ENCODE data around the gene FBXL20.
A peak's percentile ranks its signal among the peaks of the same experiment; 100 is the strongest.

FBXL20 gene

DNA sequence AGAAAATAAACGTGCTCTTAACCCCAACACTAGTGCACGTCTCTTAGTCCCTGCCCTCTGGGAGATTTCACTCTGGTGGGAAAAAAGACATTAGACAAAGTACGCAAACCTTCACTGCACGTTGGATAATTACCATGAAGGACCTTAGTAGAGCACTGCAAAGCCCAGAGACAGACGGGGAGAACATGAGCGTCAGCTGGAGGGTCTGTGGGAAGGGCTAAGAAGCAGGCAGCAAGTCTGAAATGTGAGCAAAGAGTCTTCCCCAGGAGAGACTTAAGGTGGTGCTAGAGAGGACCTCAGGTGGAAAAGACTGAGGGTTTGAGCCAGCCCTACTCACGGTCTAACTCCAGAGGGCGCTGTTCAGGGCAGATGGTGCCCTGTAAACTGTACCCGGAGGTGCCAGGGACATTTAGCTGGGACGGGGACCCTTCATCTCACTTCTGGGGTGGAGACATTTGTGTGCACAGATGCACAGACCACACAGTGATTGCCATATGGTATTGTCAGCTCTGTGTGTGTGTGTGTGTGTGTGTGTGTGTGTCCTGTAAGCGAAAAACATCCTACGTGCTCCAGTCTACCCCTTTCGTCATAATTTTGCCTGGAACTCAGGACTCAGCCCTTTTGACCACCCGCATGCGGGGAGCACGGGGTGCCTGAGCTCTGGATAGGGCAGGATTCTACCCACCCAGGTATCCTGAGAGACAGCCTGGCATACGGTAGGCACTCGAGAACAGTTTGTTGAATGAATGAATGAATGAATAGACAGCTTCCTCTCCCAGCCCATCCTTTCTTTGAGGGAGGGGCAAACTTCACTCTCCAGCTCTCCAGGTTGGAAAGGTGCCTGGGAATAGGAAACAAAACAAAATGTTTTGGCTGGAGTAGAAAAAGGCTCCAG, 165.6 kb downstream of the FBXL20 start (continued):
- no peak for TF ChIP-seq ZNF223 (tag by site-specific recombination; IDR thresholded peaks at IDR 0.05)
- TF ChIP-seq ZNF19 (tag by site-specific recombination; IDR thresholded peaks at IDR 0.05; ENCODE audit: low read depth) = no peak
- TF ChIP-seq ZNF560 (tag by site-specific recombination; IDR thresholded peaks at IDR 0.05; ENCODE audit: borderline replicate concordance) = no peak
- TF ChIP-seq, protein P1, sequence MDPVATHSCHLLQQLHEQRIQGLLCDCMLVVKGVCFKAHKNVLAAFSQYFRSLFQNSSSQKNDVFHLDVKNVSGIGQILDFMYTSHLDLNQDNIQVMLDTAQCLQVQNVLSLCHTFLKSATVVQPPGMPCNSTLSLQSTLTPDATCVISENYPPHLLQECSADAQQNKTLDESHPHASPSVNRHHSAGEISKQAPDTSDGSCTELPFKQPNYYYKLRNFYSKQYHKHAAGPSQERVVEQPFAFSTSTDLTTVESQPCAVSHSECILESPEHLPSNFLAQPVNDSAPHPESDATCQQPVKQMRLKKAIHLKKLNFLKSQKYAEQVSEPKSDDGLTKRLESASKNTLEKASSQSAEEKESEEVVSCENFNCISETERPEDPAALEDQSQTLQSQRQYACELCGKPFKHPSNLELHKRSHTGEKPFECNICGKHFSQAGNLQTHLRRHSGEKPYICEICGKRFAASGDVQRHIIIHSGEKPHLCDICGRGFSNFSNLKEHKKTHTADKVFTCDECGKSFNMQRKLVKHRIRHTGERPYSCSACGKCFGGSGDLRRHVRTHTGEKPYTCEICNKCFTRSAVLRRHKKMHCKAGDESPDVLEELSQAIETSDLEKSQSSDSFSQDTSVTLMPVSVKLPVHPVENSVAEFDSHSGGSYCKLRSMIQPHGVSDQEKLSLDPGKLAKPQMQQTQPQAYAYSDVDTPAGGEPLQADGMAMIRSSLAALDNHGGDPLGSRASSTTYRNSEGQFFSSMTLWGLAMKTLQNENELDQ (tag by site-specific recombination; IDR thresholded peaks at IDR 0.05; ENCODE audit: low read depth) = no peak
- no peak for TF ChIP-seq ZNF350 (tag by site-specific recombination; IDR thresholded peaks at IDR 0.05)
- no peak for TF ChIP-seq ZNF184 (tag by site-specific recombination; IDR thresholded peaks at IDR 0.05)
- TF ChIP-seq ZNF473 (tag by site-specific recombination; IDR thresholded peaks at IDR 0.05) = no peak
- no peak for TF ChIP-seq ZNF221 (tag by site-specific recombination; IDR thresholded peaks at IDR 0.05; ENCODE audit: borderline replicate concordance)
- TF ChIP-seq, protein P2, sequence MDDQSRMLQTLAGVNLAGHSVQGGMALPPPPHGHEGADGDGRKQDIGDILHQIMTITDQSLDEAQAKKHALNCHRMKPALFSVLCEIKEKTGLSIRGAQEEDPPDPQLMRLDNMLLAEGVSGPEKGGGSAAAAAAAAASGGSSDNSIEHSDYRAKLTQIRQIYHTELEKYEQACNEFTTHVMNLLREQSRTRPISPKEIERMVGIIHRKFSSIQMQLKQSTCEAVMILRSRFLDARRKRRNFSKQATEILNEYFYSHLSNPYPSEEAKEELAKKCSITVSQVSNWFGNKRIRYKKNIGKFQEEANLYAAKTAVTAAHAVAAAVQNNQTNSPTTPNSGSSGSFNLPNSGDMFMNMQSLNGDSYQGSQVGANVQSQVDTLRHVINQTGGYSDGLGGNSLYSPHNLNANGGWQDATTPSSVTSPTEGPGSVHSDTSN (CRISPR knock-in tag; IDR thresholded peaks at IDR 0.05) = no peak
- no peak for TF ChIP-seq ZNF157 (tag by site-specific recombination; IDR thresholded peaks at IDR 0.05)
- TF ChIP-seq ZNF138 (tag by site-specific recombination; IDR thresholded peaks at IDR 0.05; ENCODE audit: borderline replicate concordance) = no peak
- TF ChIP-seq ZNF24 (tag by site-specific recombination; IDR thresholded peaks at IDR 0.05) = peak; percentile 82; the same call in 1 of the 2 replicates
- TF ChIP-seq ZBTB17 (tag by site-specific recombination; IDR thresholded peaks at IDR 0.05) = peak; percentile 84; the same call in 1 of the 2 replicates
- TF ChIP-seq ZNF140 (tag by site-specific recombination; IDR thresholded peaks at IDR 0.05) = no peak
- TF ChIP-seq, protein P3, sequence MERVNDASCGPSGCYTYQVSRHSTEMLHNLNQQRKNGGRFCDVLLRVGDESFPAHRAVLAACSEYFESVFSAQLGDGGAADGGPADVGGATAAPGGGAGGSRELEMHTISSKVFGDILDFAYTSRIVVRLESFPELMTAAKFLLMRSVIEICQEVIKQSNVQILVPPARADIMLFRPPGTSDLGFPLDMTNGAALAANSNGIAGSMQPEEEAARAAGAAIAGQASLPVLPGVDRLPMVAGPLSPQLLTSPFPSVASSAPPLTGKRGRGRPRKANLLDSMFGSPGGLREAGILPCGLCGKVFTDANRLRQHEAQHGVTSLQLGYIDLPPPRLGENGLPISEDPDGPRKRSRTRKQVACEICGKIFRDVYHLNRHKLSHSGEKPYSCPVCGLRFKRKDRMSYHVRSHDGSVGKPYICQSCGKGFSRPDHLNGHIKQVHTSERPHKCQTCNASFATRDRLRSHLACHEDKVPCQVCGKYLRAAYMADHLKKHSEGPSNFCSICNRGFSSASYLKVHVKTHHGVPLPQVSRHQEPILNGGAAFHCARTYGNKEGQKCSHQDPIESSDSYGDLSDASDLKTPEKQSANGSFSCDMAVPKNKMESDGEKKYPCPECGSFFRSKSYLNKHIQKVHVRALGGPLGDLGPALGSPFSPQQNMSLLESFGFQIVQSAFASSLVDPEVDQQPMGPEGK (tag by site-specific recombination; IDR thresholded peaks at IDR 0.05) = 0 out of 2 replicates have a peak, but pooled peaks have one; percentile 16
- TF ChIP-seq ZNF10 (tag by site-specific recombination; IDR thresholded peaks at IDR 0.05) = no peak
- no peak; the same call in 1 of the 2 replicates for TF ChIP-seq KLF8 (tag by site-specific recombination; IDR thresholded peaks at IDR 0.05)
- no peak for TF ChIP-seq RBAK (tag by site-specific recombination; IDR thresholded peaks at IDR 0.05)
- TF ChIP-seq, protein P4, sequence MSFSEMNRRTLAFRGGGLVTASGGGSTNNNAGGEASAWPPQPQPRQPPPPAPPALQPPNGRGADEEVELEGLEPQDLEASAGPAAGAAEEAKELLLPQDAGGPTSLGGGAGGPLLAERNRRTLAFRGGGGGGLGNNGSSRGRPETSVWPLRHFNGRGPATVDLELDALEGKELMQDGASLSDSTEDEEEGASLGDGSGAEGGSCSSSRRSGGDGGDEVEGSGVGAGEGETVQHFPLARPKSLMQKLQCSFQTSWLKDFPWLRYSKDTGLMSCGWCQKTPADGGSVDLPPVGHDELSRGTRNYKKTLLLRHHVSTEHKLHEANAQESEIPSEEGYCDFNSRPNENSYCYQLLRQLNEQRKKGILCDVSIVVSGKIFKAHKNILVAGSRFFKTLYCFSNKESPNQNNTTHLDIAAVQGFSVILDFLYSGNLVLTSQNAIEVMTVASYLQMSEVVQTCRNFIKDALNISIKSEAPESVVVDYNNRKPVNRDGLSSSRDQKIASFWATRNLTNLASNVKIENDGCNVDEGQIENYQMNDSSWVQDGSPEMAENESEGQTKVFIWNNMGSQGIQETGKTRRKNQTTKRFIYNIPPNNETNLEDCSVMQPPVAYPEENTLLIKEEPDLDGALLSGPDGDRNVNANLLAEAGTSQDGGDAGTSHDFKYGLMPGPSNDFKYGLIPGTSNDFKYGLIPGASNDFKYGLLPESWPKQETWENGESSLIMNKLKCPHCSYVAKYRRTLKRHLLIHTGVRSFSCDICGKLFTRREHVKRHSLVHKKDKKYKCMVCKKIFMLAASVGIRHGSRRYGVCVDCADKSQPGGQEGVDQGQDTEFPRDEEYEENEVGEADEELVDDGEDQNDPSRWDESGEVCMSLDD (tag by site-specific recombination; IDR thresholded peaks at IDR 0.05) = peak; percentile 44; the same call in 1 of the 2 replicates
- TF ChIP-seq ZBTB1 (tag by site-specific recombination; IDR thresholded peaks at IDR 0.05) = no peak
- no peak for TF ChIP-seq ZNF404 (tag by site-specific recombination; IDR thresholded peaks at IDR 0.05)
- TF ChIP-seq ZNF211 (tag by site-specific recombination; IDR thresholded peaks at IDR 0.05; ENCODE audit: low read depth) = no peak
- TF ChIP-seq ZNF76 (tag by site-specific recombination; IDR thresholded peaks at IDR 0.05; ENCODE audit: borderline replicate concordance, low read depth) = no peak
- no peak for TF ChIP-seq ZNF777 (tag by site-specific recombination; IDR thresholded peaks at IDR 0.05; ENCODE audit: borderline replicate concordance)
- TF ChIP-seq ZNF112 (tag by site-specific recombination; IDR thresholded peaks at IDR 0.05) = no peak
- TF ChIP-seq MYNN (tag by site-specific recombination; IDR thresholded peaks at IDR 0.05; ENCODE audit: borderline replicate concordance) = no peak
- no peak for TF ChIP-seq SALL2 (tag by site-specific recombination; IDR thresholded peaks at IDR 0.05; ENCODE audit: borderline replicate concordance)
- peak; percentile 20; the same call in 1 of the 2 replicates for TF ChIP-seq ZNF843 (tag by site-specific recombination; IDR thresholded peaks at IDR 0.05)
- TF ChIP-seq, protein P5, sequence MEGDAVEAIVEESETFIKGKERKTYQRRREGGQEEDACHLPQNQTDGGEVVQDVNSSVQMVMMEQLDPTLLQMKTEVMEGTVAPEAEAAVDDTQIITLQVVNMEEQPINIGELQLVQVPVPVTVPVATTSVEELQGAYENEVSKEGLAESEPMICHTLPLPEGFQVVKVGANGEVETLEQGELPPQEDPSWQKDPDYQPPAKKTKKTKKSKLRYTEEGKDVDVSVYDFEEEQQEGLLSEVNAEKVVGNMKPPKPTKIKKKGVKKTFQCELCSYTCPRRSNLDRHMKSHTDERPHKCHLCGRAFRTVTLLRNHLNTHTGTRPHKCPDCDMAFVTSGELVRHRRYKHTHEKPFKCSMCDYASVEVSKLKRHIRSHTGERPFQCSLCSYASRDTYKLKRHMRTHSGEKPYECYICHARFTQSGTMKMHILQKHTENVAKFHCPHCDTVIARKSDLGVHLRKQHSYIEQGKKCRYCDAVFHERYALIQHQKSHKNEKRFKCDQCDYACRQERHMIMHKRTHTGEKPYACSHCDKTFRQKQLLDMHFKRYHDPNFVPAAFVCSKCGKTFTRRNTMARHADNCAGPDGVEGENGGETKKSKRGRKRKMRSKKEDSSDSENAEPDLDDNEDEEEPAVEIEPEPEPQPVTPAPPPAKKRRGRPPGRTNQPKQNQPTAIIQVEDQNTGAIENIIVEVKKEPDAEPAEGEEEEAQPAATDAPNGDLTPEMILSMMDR (tag by site-specific recombination; IDR thresholded peaks at IDR 0.05) = peak; percentile 96

All from HEK293 (cell line).